Esophagus squamous epithelium (tissue), 4 donors: ENCODE measurements around the gene PEX7.

Experiments used
- CTCF ChIP-seq, 6 experiments: fragments of 450-650 bp in 4 of 6; fragments of 200-600 bp in 2 of 6; sonication (generic) in 2 of 6; IDR thresholded peaks; one replicate each; pipeline ENCODE4 v1.5.1; 2016 to 2019; ENCODE audit warnings: antibody characterized with exemption in 6 of 6, mild to moderate bottlenecking in 4 of 6, moderate library complexity in 4 of 6
- POLR2A ChIP-seq, 4 donors: fragments of 450-650 bp; IDR thresholded peaks; one replicate each; pipeline ENCODE4 v1.6.1; 2017; ENCODE audit warnings: antibody characterized with exemption in 4 of 4, mild to moderate bottlenecking in 4 of 4, moderate library complexity in 3 of 4

GRCh38 chr6:136920216-136920615 lies 97.8 kb downstream of the PEX7 start:
- TF ChIP-seq POLR2A (IDR thresholded peaks at IDR 0.05) = no peak
- no peak for TF ChIP-seq CTCF (IDR thresholded peaks at IDR 0.05)
